ENCODE results near the gene CHST5. TPM values are rescaled to one million over a fixed set of nuclear protein-coding genes. Genes with fewer than 3 reads are reported as not detected.
"Not testable (repeated sequence)": the region's sequence is repeated elsewhere in the genome, so short reads cannot be mapped to it uniquely, and the experiment has no call there.

CHST5 gene
- total RNA-seq, 1 donor from 2014 or later: 0.26 TPM

- no peak for DNase-seq (ENCODE audit: low spot score)
Observed at GRCh38 chr16:75550211-75550662, 14.3 kb upstream of the CHST5 start.

GRCh38 chr16:75548456-75548855 lies 12.5 kb upstream of the CHST5 start:
- not testable (repeated sequence) for DNase-seq (ENCODE audit: low spot score)

GRCh38 chr16:75546293-75546692 lies 10.4 kb upstream of the CHST5 start:
- DNase-seq (ENCODE audit: low spot score): no peak

GRCh38 chr16:75545879-75546278 lies 10.0 kb upstream of the CHST5 start:
- not testable (repeated sequence) for DNase-seq (ENCODE audit: low spot score)

- not testable (repeated sequence) for DNase-seq (ENCODE audit: low spot score)
Observed at GRCh38 chr16:75542462-75542861, 6.6 kb upstream of the CHST5 start.

- DNase-seq (ENCODE audit: low spot score): no peak
Observed at GRCh38 chr16:75541236-75541635, 5.3 kb upstream of the CHST5 start.

GRCh38 chr16:75538882-75539565 lies 3.1 kb upstream of the CHST5 start:
- not testable (repeated sequence) for DNase-seq (ENCODE audit: low spot score)

- no peak for DNase-seq (ENCODE audit: low spot score)
Observed at GRCh38 chr16:75537776-75538175, 1.9 kb upstream of the CHST5 start.

GRCh38 chr16:75535211-75535843 lies 581 bp downstream of the CHST5 start:
- no peak for DNase-seq (ENCODE audit: low spot score)

GRCh38 chr16:75534560-75535205 lies 1.2 kb downstream of the CHST5 start:
- DNase-seq (ENCODE audit: low spot score): no peak

GRCh38 chr16:75532791-75533190 lies 3.1 kb downstream of the CHST5 start:
- DNase-seq (ENCODE audit: low spot score): no peak

GRCh38 chr16:75532142-75532765 lies 3.7 kb downstream of the CHST5 start:
- no peak for DNase-seq (ENCODE audit: low spot score)

- DNase-seq (ENCODE audit: low spot score): no peak
Observed at GRCh38 chr16:75529959-75530358, 5.9 kb downstream of the CHST5 start.

- DNase-seq (ENCODE audit: low spot score): no peak
Observed at GRCh38 chr16:75529056-75529905, 6.6 kb downstream of the CHST5 start.

- DNase-seq (ENCODE audit: low spot score): no peak
Observed at GRCh38 chr16:75527825-75528299, 8.0 kb downstream of the CHST5 start.

- DNase-seq (ENCODE audit: low spot score): no peak
Observed at GRCh38 chr16:75526032-75526790, 9.7 kb downstream of the CHST5 start.

- no peak for DNase-seq (ENCODE audit: low spot score)
Observed at GRCh38 chr16:75519175-75519574, 16.7 kb downstream of the CHST5 start.

- not testable (repeated sequence) for DNase-seq (ENCODE audit: low spot score)
Observed at GRCh38 chr16:75516189-75516966, 19.5 kb downstream of the CHST5 start.

GRCh38 chr16:75514296-75514695 lies 21.6 kb downstream of the CHST5 start:
- no peak for DNase-seq (ENCODE audit: low spot score)

GRCh38 chr16:75506574-75506973 lies 29.3 kb downstream of the CHST5 start:
- DNase-seq (ENCODE audit: low spot score): no peak
